GM18517 (cell line): ENCODE results near the gene KCTD3.
A peak's percentile ranks its signal among the peaks of the same experiment; 100 is the strongest.

Source experiments
- ATAC-seq: cut with Tn5 transposase; IDR thresholded peaks from one replicate; pipeline ENCODE4 v1.9.1; 2021; ENCODE audit warnings: mild to moderate bottlenecking, moderate library complexity; ENCODE audit not compliant: unreplicated experiment

KCTD3 gene

DNA sequence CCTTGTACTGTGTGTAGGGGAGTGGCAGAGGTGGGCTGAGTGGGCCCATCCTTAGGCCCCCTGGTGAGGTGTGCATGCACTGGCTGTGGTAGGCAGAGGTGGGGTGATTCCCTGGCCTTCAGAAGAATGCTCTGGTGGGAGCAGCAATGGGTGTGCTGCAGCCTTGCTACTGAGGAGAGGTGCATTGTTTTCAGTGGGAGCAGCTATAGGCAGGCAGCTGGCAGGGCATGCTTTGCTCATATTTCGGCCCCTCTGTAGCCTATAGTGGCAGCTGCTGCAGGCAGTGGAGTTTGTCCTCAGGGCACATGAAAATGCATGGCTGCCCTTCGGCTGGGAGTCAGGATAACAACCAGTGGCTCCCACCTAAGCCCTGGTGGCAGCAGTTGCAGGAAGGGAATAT, 10.1 kb upstream of the KCTD3 start:
- no peak for ATAC-seq

DNA sequence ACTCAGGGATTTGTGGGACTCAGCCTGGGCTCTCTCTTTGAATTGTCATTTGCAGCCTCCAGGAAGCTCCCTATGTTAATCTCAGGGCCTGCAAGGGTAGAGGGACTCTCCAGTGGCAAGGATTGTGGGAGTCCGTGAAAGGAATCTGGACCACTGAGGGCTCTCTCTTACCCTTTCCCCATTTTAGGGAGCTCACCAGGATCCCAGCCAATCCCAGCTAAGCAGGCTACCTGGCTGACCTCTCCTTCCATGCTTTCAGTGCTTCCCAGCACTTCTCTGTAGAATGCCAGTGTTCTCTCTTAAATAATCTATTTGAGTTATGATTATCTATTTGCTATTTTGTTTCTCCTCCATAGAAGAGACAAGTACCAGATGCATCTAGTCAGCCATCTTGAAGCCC, 9.6 kb upstream of the KCTD3 start:
- no peak for ATAC-seq

DNA sequence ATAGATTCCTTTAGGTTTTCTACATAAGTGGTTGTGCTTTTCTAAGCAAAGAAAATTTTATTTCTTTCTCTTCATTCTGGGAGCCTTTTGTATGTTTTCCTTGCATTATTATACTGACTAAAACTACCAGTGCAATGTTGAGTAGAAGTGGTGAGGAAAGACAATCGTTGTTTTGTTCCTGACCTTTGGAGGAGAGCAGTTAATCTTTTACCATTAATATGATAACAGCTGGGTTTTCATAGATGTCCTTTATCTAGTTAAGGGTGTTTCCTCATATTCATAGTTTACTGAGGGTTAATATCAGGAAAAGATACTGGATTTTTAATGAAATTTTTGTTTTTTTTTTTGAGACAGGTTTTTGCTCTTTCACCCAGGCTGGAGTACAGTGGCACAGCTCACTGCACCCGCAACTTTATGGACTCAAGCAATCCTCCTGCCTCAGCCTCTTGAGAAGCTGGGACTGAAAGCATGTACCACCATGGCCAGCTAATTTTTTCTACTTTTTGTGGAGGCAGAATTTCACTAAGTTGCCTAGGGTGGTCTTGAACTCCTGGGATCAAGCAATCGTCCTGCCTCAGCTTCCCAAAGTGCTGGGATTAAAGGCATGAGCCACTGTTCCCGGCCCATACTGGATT, 9.0 kb upstream of the KCTD3 start:
- no peak for ATAC-seq

DNA sequence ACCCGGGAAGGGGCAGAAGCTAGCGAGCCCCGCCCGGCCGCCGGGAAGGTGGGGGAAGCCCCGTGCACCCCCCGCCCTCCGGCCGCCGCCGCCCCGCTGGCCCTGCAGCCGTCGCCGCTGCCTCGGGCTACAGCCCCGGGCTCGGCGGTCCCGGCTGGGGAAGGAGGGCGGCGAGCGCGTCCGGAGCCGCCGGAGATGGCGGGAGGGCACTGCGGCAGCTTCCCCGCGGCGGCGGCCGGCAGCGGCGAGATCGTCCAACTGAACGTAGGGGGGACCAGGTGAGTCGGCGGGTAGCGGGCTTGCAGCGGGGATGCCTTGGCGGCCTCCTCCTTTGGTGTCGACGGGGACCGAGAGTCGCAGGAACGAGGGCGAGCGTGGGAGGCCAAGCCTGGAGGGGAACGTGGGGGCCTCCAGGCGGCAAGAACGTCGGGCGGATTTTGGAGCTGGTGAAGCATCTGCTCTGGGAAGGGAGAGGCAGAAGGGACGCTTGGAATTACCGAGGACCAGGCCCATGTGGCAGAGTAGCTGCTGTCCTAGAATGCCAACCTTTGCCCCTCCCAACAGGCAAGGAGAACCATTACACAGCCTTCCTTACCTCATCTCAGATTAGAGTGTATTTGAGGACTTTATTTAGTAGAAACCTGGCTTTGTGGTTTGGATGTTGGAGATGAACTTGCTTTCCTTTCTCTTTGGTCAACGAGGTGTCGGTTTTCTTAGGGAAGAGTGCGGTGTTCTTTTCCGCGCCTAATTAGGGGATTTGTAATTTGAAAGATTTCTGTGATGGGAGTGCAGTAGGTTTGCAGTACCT, 591 bp downstream of the KCTD3 start:
- peak; percentile 62 for ATAC-seq

DNA sequence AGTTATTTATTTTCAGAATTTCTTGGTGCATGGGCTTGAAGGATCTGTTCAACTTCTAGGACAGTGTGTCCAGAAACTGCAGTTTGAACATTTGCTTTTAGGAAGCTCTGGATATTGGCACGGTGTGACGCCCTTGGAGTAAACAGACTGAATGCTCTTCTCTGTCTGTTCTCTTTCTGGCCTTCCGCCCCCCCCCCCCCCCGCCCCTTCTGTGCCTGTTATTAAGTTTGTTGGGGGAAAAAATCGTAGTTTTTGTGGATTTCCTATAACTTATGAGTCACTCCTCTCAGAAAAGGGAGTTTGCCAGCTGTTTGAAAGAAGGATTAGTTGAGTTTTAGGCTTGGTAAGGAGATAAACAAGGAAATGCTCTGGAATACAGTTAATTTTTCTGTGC, 1.2 kb downstream of the KCTD3 start:
- no peak for ATAC-seq

DNA sequence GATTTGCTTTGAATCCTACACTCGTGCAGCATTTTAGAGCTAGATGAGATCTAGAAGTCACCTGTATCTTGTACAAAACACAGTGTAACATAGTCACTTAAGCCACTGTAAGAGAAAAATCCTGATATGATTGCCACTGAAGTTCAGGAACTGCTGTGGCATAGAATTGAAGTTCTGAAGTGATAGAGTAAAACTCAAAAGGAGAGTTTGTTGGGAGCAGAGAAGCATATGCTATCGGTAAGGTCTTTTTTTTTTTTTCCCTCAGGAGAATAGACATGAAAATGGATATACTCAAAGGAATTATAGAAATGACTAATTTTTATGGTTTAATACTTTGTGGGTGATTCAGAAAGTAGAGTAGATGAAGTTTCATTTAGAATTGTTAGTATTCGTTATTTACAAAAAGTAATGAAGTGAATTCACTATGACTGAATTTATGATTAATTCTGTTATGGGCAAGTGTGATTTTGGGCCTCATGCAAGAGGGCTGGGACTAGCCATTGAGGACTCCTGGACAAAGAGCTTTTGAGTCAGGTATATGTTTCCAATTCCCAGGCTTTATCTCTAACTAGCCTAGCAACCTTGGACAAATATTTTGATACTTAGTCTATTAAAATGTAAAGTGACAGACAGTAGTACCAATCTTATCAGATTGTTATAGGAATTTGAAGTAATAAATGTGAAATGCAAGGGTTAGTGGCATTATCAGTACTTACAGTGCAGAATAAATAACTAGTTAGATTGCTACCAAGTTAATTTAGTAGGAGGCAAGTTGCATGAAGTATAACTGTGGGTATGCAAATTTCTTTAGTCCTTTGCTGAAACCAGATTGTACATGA, 3.1 kb downstream of the KCTD3 start:
- ATAC-seq, result no peak

DNA sequence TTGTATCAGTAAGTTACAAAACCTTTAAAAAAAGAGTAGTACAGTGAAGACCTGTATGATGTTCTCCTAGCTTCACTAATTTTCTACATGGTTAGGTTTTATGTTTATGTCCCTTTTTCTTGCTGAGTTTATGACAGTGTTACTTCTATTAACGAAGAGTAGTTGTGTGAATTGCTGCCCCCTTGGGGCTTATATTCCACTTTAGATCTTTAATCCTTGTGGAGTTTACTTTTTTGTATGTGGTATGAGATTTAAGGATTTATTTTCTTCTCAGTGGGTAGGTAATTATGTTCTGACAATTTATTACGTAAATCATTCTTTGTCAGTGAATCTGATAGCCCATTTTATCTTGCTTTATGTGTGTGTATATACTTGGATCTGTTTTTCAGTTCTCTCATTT, 14.8 kb downstream of the KCTD3 start:
- no peak for ATAC-seq

DNA sequence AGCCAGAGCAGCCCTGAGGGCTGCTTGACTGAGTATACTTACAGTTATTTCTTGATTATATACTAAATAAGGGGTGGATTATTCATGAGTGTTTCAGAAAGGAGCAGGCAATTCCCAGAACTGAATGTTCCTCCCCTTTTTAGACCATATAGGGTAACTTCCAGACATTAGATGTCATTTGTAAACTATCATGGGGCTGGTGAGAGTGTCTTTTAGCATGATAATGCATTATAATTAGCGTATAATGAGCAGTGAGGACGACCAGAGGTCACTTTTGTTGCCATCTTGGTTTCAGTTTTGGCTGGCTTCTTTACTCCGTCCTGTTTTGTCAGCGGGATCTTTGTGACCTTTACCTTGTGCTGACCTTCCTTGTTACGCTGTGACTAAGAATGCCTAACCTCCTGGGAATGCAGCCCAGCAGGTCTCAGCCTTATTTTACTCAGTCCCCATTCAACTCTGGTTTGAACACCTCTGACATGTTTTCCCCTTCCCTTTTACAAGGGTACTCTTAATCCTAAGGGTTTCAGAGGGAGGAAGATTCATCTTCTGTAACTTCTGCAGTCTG, 16.2 kb downstream of the KCTD3 start:
- ATAC-seq, result no peak

DNA sequence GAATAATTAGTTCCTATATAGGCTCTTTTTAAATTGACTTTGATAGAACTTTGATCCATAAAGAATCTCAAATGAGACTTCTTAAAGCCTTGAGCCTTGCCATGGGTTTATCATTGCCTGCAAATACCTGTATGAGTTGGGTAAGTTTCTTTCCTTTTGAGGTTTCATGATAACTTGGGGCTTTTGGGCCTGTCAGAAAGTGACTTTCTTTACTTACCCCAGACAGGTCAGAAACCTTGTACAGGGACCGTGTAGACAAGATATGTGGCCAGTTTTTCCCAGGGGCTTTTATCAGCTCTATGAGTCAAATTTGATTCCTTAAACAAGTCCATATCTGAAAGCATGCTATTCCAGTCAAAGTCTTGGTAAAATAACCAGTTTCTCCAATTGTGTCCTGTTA, 17.3 kb downstream of the KCTD3 start:
- no peak for ATAC-seq

DNA sequence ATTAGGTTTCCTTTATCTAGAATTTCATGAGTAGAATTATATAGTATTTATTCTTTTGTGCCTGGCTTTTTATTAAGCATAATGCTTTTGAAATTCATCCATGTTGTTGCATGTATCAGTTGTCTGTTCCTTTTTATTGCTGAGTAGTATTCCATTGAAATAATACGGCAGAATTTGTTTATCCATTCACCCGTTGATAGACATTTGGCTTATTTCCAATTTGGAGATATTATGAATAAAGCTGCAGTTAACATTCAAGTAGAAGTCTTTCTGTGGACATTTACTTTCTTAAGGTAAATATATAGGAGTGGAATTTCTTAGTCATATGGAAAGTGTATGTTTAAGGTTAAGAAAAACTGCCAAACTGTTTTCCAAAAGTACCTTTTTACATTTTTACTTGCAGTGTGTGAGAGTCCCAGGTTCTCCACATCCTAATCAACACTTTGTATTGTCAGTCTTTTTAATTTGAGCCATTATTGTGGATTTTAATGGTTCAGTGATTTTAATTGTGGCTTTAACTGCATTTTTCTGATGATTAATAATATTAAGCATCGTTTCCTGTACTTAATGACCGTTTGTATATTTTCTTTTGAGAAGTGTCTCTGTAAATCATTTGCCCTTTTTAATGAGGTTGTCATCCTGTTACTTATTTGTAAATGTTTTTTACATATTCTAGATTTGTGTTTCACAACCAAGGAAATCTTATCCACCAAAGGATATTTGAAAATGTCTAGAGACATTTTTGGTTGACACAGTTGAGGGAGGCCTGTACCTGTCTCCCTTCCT, 22.7 kb downstream of the KCTD3 start:
- ATAC-seq, result no peak

DNA sequence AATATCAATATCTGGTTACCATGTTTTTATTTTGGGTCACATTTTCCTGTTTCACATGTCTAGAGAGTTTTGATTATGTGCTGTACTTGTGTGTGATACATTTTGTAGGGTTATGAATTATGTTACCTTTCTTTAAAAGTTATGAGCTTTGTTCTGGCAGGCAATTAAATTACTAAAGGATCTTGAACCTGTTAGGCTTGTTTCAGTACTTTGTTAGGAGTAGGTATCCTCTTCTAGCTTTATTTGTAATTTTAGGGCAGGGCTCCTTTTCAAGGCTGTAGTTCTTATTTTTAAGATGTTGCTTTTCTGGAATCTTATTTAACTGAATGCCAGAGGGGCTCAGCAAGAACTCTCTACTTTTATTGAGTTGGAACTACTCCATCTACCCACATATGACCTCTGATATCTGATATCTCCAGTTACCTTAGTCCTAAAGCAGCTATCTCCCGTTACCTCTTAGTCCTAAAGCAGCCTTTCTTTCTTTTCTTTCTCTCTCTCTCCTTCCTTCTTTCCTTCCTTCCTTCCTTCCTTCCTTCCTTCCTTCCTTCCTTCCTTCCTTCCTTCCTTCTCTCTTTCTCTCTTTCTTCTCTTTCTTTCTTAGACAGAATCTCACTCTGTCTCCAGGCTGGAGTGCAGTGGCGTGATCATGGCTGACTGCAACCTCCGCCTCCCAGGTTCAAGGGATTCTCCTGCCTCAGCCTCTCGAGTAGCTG, 23.8 kb downstream of the KCTD3 start:
- ATAC-seq, result no peak

DNA sequence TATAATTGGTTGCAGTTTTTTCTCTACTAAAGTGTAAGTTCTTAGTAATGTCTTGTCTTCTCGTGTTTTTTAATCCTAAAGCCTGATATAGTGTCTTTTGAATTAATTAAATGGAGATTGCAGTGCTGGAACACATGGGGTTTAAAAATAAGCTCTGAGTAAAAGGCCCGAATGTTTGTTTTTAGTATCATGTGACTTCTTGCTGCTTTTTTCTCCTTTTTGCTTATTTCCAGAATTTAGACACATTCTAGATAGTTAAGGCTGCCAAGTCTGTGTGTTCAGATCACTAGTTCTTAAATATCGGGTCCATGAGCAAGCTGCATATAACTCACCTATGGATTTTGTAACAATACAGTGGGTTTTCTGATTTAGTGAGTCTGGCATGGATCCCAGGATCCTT, 27.5 kb downstream of the KCTD3 start:
- no peak for ATAC-seq

DNA sequence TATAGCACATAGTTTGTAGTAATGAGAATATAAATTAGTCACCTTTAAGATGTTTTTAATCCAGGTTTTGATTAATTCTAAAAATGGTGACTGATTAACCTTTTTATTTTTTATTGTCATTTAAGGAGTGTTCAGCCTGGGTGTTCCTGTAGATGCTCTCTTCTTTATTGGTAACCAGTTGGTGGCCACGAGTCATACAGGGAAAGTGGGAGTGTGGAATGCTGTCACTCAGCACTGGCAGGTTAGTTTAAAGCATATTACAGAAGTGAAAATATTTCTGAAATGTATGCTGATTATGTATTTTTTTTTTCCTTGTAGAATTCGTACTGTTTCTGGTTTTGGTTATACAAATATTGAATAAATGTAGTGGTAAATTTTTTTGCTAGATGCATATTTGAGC, 28.1 kb downstream of the KCTD3 start:
- no peak for ATAC-seq

DNA sequence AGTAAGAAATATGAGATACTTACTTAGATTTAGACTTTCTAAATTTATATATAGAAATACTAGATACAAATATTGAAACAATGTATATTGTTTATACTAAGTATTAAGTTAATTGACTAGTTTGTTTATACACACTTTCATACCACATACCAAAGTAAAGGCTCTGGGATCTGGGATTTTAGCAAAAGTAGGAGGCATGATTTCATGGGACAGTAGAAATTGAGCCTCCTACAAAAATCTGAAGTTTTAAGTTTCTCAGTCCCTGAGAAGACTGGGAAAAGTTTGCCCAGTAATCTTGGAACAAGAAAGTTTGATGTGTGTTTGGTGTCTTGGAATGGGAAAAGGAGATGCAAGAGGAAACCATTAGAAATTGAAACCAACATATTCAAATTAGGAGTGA, 30.9 kb downstream of the KCTD3 start:
- ATAC-seq, result no peak

DNA sequence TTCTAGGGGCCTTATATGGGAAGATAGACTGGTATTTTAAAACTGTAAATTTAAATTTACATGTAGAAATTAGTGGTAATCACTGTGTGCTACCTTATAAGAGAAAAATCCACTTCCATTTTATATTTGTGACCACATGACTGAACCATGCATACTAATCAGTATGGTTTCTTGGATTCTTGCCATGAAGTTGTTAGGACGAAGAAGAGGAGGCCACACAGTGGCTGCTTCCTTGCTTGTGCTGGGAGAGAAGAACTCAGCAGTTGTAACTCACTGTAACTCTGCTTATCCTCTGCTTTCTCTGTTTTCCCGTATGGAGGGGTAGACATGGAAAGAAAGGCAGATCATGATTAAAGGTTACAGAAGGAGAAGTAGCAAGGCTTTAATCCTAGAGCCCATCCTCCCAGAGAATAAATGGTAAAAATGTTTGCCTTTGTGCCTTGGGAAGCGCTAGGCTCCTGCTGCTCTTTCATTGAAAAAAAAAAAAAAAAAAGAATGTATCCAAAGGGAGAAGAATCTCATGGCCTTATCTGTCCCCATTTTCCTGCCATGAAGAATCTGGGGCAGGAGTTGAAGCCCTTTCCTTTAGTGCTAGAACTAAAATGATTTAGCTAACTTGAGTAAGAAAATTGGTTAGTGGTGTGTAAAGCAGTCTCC, 32.4 kb downstream of the KCTD3 start:
- ATAC-seq, result no peak

DNA sequence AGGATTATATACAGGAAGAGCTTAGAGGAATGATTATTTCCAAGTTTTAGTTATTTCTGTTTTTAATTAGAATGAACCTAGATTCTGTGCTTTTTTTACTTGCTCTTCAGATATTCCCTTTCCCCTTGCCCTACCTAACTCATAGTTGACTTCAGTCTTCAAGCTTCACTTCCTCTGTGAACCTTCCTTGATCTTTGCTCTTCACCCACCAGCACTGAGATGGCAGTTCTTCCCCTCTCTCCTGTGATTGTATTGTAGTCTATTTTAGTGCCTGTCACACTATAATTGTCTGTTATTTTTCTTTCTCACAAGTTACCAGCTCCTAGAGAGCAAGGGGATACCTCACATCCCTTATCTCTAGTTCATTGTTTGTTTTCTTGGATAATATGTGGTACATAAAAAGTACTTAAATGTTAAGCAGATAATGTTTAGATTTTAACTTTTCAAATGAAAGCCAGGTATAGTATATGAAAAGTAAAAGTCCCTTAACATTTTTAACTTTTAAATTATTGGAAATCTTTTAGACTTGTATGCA, 33.2 kb downstream of the KCTD3 start:
- ATAC-seq, result no peak

DNA sequence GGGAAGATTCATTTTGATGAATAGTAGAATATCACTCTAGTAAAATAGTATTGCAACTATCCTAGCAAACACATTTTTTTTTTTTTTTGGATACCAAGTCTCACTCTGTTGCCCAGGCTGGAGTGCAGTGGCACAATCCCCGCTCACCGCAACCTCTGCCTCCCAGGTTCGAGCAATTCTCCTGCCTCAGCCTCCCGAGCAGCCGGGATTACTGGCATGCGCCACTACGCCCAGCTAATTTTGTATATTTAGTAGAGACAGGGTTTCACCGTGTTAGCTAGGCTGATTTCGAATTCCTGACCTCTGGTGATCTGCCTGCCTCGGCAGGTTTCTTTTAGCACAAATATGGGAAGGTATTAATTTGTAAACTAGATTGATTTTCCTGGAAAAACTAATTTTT, 33.8 kb downstream of the KCTD3 start:
- no peak for ATAC-seq

DNA sequence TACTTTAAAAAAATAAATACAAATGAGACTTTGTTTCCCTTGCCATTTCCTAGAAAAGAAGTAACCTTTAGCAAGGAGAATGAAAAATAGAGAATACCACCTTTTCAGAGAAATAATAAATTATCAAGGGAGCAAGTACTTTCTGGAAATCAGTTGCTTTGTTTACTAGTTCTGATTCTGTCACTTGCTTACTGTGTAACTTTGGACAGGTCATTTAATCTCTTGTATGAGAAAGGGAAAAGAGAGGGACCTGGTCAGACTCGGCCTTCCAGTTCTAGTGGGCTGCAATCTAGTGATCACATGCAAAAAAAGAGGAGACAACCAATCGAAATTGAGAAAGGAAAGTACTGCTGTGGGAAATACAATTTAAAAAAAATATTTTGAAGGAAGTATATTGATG, 34.2 kb downstream of the KCTD3 start:
- ATAC-seq, result no peak

DNA sequence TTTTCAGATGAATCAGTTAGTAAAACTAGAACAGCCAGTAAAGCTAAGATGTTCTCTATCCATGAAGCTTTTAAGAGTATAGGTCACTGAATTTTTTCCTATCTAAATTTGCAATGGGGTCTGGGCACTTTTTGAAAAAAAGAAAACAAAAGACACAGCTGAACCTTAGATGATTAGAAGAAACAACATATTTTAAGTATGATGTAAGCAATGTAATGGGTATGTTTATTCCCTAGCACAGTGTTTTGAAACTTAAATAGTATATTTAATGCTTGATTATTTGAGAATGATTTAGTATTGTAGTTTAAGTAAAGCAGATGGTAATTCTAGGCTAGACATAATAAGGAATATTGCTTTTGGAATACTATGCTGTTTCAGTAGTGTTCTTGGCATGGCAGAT, 36.2 kb downstream of the KCTD3 start:
- ATAC-seq, result no peak
